GM19468 (cell line): Measurements from ENCODE around the gene SMAD6.
"Not testable (repeated sequence)": the region's sequence is repeated elsewhere in the genome, so short reads cannot be mapped to it uniquely, and the experiment has no call there.

Experiments
- ATAC-seq: cut with Tn5 transposase; IDR thresholded peaks from one replicate; pipeline ENCODE4 v1.9.1; 2021; ENCODE audit warnings: mild to moderate bottlenecking, moderate library complexity, moderate number of reproducible peaks; ENCODE audit not compliant: unreplicated experiment; ENCODE audit errors: extremely low read depth

The SMAD6 gene

GRCh38 chr15:66808181-66808824 lies 106.3 kb downstream of the SMAD6 start:
- ATAC-seq, result no peak

- ATAC-seq, result no peak
Measured at GRCh38 chr15:66809664-66810063, 107.6 kb downstream of the SMAD6 start.

- ATAC-seq, result no peak
Measured at GRCh38 chr15:66815318-66815717, 113.3 kb downstream of the SMAD6 start.

- no peak for ATAC-seq
Measured at GRCh38 chr15:66816201-66816600, 114.2 kb downstream of the SMAD6 start.

- no peak for ATAC-seq
Measured at GRCh38 chr15:66819084-66819483, 117.0 kb downstream of the SMAD6 start.

GRCh38 chr15:66820481-66821176 lies 118.6 kb downstream of the SMAD6 start:
- ATAC-seq, result no peak

GRCh38 chr15:66821307-66821706 lies 119.3 kb downstream of the SMAD6 start:
- ATAC-seq, result no peak

- no peak for ATAC-seq
Measured at GRCh38 chr15:66822114-66822513, 120.1 kb downstream of the SMAD6 start.

GRCh38 chr15:66822576-66822975 lies 120.5 kb downstream of the SMAD6 start:
- no peak for ATAC-seq

- ATAC-seq, result no peak
Measured at GRCh38 chr15:66823601-66824000, 121.6 kb downstream of the SMAD6 start.

- no peak for ATAC-seq
Measured at GRCh38 chr15:66824424-66824823, 122.4 kb downstream of the SMAD6 start.

GRCh38 chr15:66825139-66825538 lies 123.1 kb downstream of the SMAD6 start:
- ATAC-seq, result no peak

GRCh38 chr15:66825731-66826130 lies 123.7 kb downstream of the SMAD6 start:
- no peak for ATAC-seq

- no peak for ATAC-seq
Measured at GRCh38 chr15:66826507-66826906, 124.5 kb downstream of the SMAD6 start.

- no peak for ATAC-seq
Measured at GRCh38 chr15:66827039-66827697, 125.1 kb downstream of the SMAD6 start.

GRCh38 chr15:66827698-66828055 lies 125.6 kb downstream of the SMAD6 start:
- no peak for ATAC-seq

GRCh38 chr15:66828817-66829541 lies 126.9 kb downstream of the SMAD6 start:
- ATAC-seq, result not testable (repeated sequence)

- ATAC-seq, result no peak
Measured at GRCh38 chr15:66829551-66830121, 127.6 kb downstream of the SMAD6 start.

- no peak for ATAC-seq
Measured at GRCh38 chr15:66830358-66830757, 128.3 kb downstream of the SMAD6 start.

GRCh38 chr15:66830823-66831222 lies 128.8 kb downstream of the SMAD6 start:
- ATAC-seq, result no peak

- no peak for ATAC-seq
Measured at GRCh38 chr15:66831289-66831688, 129.3 kb downstream of the SMAD6 start.
